Measurements from ENCODE around the gene CACNA1D.

Gene CACNA1D

GRCh38 chr3:53815067-53815466, 320.7 kb downstream of the CACNA1D start:
- DNase-seq (ENCODE audit: extremely low spot score): no peak
- TF ChIP-seq FOXK2 (IDR thresholded peaks at IDR 0.05): no peak
- no peak for TF ChIP-seq BHLHE40 (IDR thresholded peaks at IDR 0.05; ENCODE audit: borderline replicate concordance)
- TF ChIP-seq NFRKB (IDR thresholded peaks at IDR 0.05): no peak
- TF ChIP-seq LEF1 (IDR thresholded peaks at IDR 0.05; ENCODE audit: borderline replicate concordance): no peak
- TF ChIP-seq SP1 (IDR thresholded peaks at IDR 0.05): no peak
- no peak for TF ChIP-seq ARNT (IDR thresholded peaks at IDR 0.05)
- TF ChIP-seq FOXA1 (IDR thresholded peaks at IDR 0.05): no peak
- no peak for TF ChIP-seq ZNF384 (IDR thresholded peaks at IDR 0.05)
- no peak for TF ChIP-seq L3MBTL2 (conservative IDR thresholded peaks at IDR 0.05)
- TF ChIP-seq FOXM1 (IDR thresholded peaks at IDR 0.05; ENCODE audit: borderline replicate concordance): no peak
- TF ChIP-seq TARDBP (IDR thresholded peaks at IDR 0.05): no peak
- no peak for TF ChIP-seq CTBP1 (IDR thresholded peaks at IDR 0.05; ENCODE audit: borderline replicate concordance)
- no peak for TF ChIP-seq ELF4 (IDR thresholded peaks at IDR 0.05)
- TF ChIP-seq SUZ12 (IDR thresholded peaks at IDR 0.05): no peak
- no peak for TF ChIP-seq HDGF (IDR thresholded peaks at IDR 0.05; ENCODE audit: borderline replicate concordance)
- TF ChIP-seq, protein P1, sequence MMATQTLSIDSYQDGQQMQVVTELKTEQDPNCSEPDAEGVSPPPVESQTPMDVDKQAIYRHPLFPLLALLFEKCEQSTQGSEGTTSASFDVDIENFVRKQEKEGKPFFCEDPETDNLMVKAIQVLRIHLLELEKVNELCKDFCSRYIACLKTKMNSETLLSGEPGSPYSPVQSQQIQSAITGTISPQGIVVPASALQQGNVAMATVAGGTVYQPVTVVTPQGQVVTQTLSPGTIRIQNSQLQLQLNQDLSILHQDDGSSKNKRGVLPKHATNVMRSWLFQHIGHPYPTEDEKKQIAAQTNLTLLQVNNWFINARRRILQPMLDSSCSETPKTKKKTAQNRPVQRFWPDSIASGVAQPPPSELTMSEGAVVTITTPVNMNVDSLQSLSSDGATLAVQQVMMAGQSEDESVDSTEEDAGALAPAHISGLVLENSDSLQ (IDR thresholded peaks at IDR 0.05): no peak
- POLR2A ChIA-PET: no interaction called here
- CTCF ChIA-PET: interaction anchor here (0.8 kb wide), 1 partner anchor 22 kb away, joined by 3 read pairs; no protein-coding TSS in a partner anchor

DNA sequence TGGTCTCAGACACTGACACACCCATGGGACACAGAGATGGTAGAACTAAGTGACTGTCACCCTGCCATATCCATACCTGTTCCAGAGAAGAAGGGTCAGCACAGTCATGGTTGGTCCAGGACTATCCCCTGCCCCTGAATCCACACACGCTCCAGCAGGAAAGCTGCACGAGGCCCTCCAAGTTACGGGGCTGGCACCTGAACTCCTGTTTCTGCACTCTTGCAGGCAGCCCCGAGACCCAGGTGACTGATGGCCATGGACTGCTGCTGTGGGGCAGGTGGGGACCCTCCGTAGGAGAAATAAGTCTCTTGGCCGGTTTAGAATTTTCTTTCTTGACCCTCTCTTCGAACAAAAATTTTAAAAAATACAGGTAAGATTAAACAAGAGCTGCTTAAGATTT, 321.2 kb downstream of the CACNA1D start:
- ChIA-PET CTCF (interaction anchor here (0.8 kb wide), 1 partner anchor 22 kb away, joined by 3 read pairs; no protein-coding TSS in a partner anchor), POLR2A (no interaction called here)
- no peak for DNase-seq (ENCODE audit: extremely low spot score)
- no peak for TF ChIP-seq ELF4 (IDR thresholded peaks at IDR 0.05)
- no peak for TF ChIP-seq FOXK2 (IDR thresholded peaks at IDR 0.05)
- TF ChIP-seq FOXM1 (IDR thresholded peaks at IDR 0.05; ENCODE audit: borderline replicate concordance): no peak
- TF ChIP-seq FOXA1 (IDR thresholded peaks at IDR 0.05): no peak
- no peak for TF ChIP-seq ZNF384 (IDR thresholded peaks at IDR 0.05)
- TF ChIP-seq, protein P1 (IDR thresholded peaks at IDR 0.05): no peak
- no peak for TF ChIP-seq ARNT (IDR thresholded peaks at IDR 0.05)

GRCh38 chr3:53816425-53816824, 322.0 kb downstream of the CACNA1D start:
- no peak for DNase-seq (ENCODE audit: extremely low spot score)
- TF ChIP-seq FOXK2 (IDR thresholded peaks at IDR 0.05) (no peak), TARDBP (IDR thresholded peaks at IDR 0.05) (no peak)
- CTCF ChIA-PET: no interaction called here
- POLR2A ChIA-PET: no interaction called here

DNA sequence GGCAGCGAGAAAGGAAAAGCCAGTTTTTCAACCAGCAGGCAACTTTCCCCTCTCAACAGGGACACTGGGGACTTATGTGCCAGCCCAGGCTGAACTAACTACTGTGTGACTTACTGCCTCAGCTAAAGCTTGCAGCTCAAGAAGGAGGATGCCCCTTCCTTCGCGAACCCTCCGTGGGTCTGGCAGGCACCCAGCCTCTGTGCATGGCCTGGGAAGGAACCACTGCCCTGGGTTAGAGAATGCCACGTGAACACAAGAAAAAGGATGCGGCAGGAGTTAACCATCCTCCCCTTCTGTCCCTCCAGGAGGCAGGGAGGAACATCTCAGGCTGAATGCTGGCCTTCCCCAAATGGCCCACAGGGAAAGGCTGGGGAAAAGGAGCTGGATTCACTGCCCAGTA, 322.8 kb downstream of the CACNA1D start:
- ChIA-PET CTCF (no interaction called here), POLR2A (interaction anchor here (1.1 kb wide), 1 partner anchor 24 kb away, joined by 3 read pairs; no protein-coding TSS in a partner anchor)
- TF ChIP-seq SP1 (IDR thresholded peaks at IDR 0.05) (no peak), FOXM1 (IDR thresholded peaks at IDR 0.05; ENCODE audit: borderline replicate concordance) (no peak), SUZ12 (IDR thresholded peaks at IDR 0.05) (no peak), L3MBTL2 (conservative IDR thresholded peaks at IDR 0.05) (no peak), HDGF (IDR thresholded peaks at IDR 0.05; ENCODE audit: borderline replicate concordance) (no peak), FOXA1 (IDR thresholded peaks at IDR 0.05) (no peak), NFRKB (IDR thresholded peaks at IDR 0.05) (no peak), FOXK2 (IDR thresholded peaks at IDR 0.05) (no peak), ZNF384 (IDR thresholded peaks at IDR 0.05) (no peak), CTBP1 (IDR thresholded peaks at IDR 0.05; ENCODE audit: borderline replicate concordance) (no peak), TARDBP (IDR thresholded peaks at IDR 0.05) (no peak), ARNT (IDR thresholded peaks at IDR 0.05) (no peak), LEF1 (IDR thresholded peaks at IDR 0.05; ENCODE audit: borderline replicate concordance) (no peak), ELF4 (IDR thresholded peaks at IDR 0.05) (no peak)
- no peak for DNase-seq (ENCODE audit: extremely low spot score)

DNA sequence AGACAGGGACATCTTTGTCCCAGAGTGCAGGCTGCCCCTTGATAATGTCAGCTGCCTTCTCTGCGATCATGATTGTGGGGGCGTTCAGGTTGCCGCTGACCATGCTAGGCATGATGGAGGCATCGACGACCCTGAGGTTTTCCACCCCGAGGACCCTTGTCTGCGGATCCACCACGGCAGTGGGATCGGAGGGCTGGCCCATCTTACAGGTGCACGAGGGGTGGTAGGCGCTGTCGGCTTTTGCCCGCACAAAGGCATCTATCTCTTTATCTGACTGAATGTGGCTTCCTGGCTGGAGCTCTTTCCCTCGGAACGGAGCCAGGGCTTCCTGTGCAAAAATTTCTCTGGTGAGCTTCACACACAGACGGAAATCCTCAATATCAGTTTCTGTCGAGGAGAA, 323.4 kb downstream of the CACNA1D start:
- POLR2A ChIA-PET: interaction anchor here (1.1 kb wide), 1 partner anchor 23 kb away, joined by 3 read pairs; no protein-coding TSS in a partner anchor

DNA sequence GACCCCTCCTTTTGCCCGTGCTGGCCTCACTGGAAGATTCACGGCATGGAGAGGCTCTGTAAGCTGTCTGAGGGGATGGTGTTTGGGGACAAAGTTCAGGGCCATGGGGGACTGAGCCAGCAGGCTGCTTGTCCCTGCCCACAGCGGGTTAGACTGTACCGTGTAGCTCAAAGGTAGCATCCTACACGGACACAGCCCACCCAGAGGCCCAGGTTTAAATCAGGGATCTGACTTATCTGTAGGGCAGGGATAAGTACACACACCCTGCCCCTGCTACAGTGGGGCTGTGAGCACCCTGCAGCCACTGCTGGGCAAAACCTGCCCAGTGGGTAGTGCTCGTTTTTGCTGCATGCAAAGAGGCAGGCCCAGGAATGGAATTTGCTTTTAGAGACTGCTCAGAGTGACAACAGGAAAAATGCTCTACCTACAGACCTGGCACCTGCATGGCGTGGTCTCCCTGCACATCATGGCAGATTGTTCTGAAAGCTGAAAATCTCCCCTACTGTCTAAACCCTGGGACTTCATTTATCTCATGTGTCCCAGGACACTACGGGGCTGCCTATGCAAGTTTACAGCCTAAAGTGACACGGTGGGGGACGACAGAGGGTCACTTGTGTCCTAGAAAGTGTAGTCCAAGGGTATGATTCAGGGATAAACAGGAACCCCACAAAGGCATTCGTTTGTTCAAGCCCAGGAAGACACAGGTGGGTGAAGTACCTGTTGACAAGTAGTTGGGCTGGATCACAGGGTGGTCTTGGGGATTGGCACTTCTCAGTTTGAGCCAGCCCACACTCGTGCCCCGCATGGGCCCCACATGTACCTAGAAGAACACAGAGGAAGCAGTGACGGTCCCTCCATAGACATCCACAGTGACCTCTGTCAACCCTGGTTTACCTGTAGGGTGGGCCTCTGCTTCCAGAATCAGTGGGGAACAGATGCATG, 324.1 kb downstream of the CACNA1D start:
- no peak for DNase-seq (ENCODE audit: extremely low spot score)
- ChIA-PET POLR2A (interaction anchor here (1.1 kb wide), 1 partner anchor 23 kb away, joined by 3 read pairs; no protein-coding TSS in a partner anchor), CTCF (no interaction called here)
- TF ChIP-seq ZNF384 (IDR thresholded peaks at IDR 0.05): no peak

More for the DNA sequence above, 323.4 kb downstream of the CACNA1D start:
- CTCF ChIA-PET: no interaction called here
- no peak for TF ChIP-seq CTBP1 (IDR thresholded peaks at IDR 0.05; ENCODE audit: borderline replicate concordance)
- TF ChIP-seq SP1 (IDR thresholded peaks at IDR 0.05): no peak
- no peak for TF ChIP-seq L3MBTL2 (conservative IDR thresholded peaks at IDR 0.05)
- TF ChIP-seq FOXM1 (IDR thresholded peaks at IDR 0.05; ENCODE audit: borderline replicate concordance): no peak
- TF ChIP-seq HDGF (IDR thresholded peaks at IDR 0.05; ENCODE audit: borderline replicate concordance): no peak
- TF ChIP-seq NFRKB (IDR thresholded peaks at IDR 0.05): no peak
- no peak for TF ChIP-seq ARNT (IDR thresholded peaks at IDR 0.05)
- no peak for TF ChIP-seq TARDBP (IDR thresholded peaks at IDR 0.05)
- no peak for TF ChIP-seq FOXK2 (IDR thresholded peaks at IDR 0.05)
- TF ChIP-seq LEF1 (IDR thresholded peaks at IDR 0.05; ENCODE audit: borderline replicate concordance): no peak
- no peak for TF ChIP-seq SUZ12 (IDR thresholded peaks at IDR 0.05)
- TF ChIP-seq ELF4 (IDR thresholded peaks at IDR 0.05): no peak
- no peak for DNase-seq (ENCODE audit: extremely low spot score)

Data from HEK293T (cell line).